ENCODE measurements around the gene B9D1. TPM values are rescaled to one million over a fixed set of nuclear protein-coding genes. Genes with fewer than 3 reads are reported as not detected.
"Not testable (repeated sequence)": the region's sequence is repeated elsewhere in the genome, so short reads cannot be mapped to it uniquely, and the experiment has no call there.

B9D1 gene
- total and polyA plus RNA-seq, 2 donors from 2014 or later = 32.1 to 67.5 TPM

DNA sequence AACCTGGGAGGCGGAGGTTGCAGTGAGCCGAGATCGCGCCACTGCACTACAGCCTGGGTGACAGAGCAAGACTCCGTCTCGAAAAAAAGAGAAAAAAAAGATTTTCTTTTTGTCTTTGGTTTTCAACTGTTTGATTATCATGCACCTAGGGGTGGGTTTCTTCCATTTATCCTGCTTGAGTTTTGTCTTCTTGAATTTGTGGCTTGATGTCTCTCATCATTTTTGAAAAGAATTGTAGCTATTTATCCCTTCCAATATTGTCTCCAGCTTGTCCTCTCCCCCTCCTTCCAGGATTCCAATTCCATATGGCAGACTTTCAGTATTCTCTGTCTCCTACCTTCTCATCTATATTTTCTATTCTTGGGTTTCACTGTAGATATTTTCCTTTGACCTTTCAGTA, 7.8 kb downstream of the B9D1 start:
- TF ChIP-seq, protein P1, sequence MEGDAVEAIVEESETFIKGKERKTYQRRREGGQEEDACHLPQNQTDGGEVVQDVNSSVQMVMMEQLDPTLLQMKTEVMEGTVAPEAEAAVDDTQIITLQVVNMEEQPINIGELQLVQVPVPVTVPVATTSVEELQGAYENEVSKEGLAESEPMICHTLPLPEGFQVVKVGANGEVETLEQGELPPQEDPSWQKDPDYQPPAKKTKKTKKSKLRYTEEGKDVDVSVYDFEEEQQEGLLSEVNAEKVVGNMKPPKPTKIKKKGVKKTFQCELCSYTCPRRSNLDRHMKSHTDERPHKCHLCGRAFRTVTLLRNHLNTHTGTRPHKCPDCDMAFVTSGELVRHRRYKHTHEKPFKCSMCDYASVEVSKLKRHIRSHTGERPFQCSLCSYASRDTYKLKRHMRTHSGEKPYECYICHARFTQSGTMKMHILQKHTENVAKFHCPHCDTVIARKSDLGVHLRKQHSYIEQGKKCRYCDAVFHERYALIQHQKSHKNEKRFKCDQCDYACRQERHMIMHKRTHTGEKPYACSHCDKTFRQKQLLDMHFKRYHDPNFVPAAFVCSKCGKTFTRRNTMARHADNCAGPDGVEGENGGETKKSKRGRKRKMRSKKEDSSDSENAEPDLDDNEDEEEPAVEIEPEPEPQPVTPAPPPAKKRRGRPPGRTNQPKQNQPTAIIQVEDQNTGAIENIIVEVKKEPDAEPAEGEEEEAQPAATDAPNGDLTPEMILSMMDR (IDR thresholded peaks at IDR 0.05; ENCODE audit: borderline replicate concordance, extremely low read depth, insufficient read depth) = no peak
- Histone ChIP-seq H3K9ac (ENCODE audit: low read length in 3 of 3) (no peak overlapping the region), H3K27ac (ENCODE audit: low read depth in 2 of 2, low read length in 2 of 2) (no peak overlapping the region), H3K4me3 (ENCODE audit: low read length in 3 of 3) (no peak overlapping the region), H3K9me3 (ENCODE audit: control insufficient read depth in 2 of 3, insufficient read depth in 1 of 3, low read length in 3 of 3) (no peaks in the 10 kb centered on the region), H3K36me3 (ENCODE audit: control insufficient read depth in 2 of 3, insufficient read depth in 3 of 3, low read length in 3 of 3) (peaks cover 0 to 10% (median 0%) of the 10 kb centered on the region in 3 donors), H3K27me3 (ENCODE audit: control insufficient read depth, insufficient read depth, low read length) (no peaks in the 10 kb centered on the region), H3K4me1 (ENCODE audit: control insufficient read depth in 2 of 3, insufficient read depth in 2 of 3, low read depth in 1 of 3, low read length in 3 of 3) (no peaks in the 10 kb centered on the region)
- intact Hi-C loops (cut with DNase I) = no loop called here
- DNase-seq (no peak), FAIRE-seq (no peak)

DNA sequence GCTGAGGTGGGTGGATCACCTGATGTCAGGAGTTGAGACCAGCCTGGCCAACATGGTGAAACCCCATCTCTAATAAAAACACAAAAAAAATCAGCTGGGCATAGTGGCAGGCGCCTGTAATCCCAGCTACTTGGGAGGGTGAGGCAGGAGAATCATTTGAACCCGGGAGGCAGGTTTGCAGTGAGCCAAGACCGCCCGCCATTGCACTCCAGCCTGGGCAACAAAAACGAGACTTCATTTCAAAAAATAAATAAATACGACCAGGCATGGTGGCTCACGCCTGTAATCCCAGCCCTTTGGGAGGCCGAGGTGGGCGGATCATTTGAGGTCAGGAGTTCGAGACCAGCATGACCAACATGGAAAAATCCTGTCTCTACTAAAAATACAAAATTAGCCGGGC, 9.1 kb downstream of the B9D1 start:
- intact Hi-C loops (cut with DNase I); H3K4me3 ChIP-seq (ENCODE audit: low read length in 3 of 3); H3K9me3 ChIP-seq (ENCODE audit: control insufficient read depth in 2 of 3, insufficient read depth in 1 of 3, low read length in 3 of 3); H3K4me1 ChIP-seq (ENCODE audit: control insufficient read depth in 2 of 3, insufficient read depth in 2 of 3, low read depth in 1 of 3, low read length in 3 of 3); H3K27ac ChIP-seq (ENCODE audit: low read depth in 2 of 2, low read length in 2 of 2); FAIRE-seq; H3K9ac ChIP-seq (ENCODE audit: low read length in 3 of 3); H3K27me3 ChIP-seq (ENCODE audit: control insufficient read depth, insufficient read depth, low read length); H3K36me3 ChIP-seq (ENCODE audit: control insufficient read depth in 2 of 3, insufficient read depth in 3 of 3, low read length in 3 of 3); DNase-seq: not testable (repeated sequence)

DNA sequence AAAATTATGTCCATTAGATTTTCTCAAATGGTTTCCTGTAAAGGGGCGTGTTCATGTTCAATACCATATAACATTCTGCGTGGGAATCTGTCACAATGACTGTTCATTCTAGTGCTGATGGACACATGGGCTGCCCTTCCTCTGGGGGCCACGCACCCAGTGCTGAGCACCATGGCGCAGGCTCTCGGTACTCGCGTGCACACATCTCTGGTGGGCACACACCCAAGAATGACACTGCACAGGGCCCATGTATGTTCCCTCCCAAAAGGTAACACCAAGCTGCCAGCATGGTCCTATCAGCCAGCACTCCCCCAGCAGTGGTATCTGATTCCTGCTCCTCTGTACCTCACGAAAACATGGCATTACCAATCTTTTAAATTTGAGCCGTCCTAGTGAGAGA, 13.7 kb downstream of the B9D1 start:
- Histone ChIP-seq H3K27ac (ENCODE audit: low read depth in 2 of 2, low read length in 2 of 2) (no peak overlapping the region), H3K9ac (ENCODE audit: low read length in 3 of 3) (no peak overlapping the region), H3K36me3 (ENCODE audit: control insufficient read depth in 2 of 3, insufficient read depth in 3 of 3, low read length in 3 of 3) (no peaks in the 10 kb centered on the region), H3K27me3 (ENCODE audit: control insufficient read depth, insufficient read depth, low read length) (no peaks in the 10 kb centered on the region), H3K4me3 (ENCODE audit: low read length in 3 of 3) (no peak overlapping the region), H3K4me1 (ENCODE audit: control insufficient read depth in 2 of 3, insufficient read depth in 2 of 3, low read depth in 1 of 3, low read length in 3 of 3) (peaks cover 0 to 5% (median 4%) of the 10 kb centered on the region in 3 donors), H3K9me3 (ENCODE audit: control insufficient read depth in 2 of 3, insufficient read depth in 1 of 3, low read length in 3 of 3) (no peaks in the 10 kb centered on the region)
- TF ChIP-seq, protein P1 (IDR thresholded peaks at IDR 0.05; ENCODE audit: borderline replicate concordance, extremely low read depth, insufficient read depth) = no peak
- intact Hi-C loops (cut with DNase I) = no loop called here
- DNase-seq (peak in 1 of 5 donors; percentile 21), FAIRE-seq (no peak)

DNA sequence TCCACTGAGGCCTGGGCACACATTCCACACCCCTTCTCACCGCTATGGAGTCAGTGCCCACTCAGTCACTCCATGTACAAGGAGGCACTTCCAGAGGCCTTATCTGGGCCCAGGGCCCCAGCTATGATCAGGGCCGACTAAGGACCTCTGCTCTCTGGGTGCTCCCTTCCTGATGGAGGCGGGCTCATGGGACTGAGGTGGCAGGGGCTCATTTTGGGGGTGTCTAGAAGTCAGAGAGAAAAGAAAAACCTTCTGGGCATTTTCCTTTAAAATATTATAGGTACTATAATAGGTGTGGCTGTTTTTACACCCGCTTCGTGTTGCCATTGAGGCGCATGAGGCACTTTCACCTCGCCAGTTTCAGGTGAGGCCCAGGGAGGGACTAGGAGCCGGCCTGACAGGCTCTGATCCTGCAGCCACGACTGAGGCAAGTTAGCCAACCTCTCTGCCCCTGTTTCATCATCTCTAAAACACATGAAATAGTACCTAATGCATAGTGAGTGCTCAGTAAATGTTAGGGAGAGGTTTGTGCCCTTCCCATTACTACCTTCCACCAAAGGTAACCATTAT, 14.4 kb downstream of the B9D1 start:
- Histone ChIP-seq H3K27ac (ENCODE audit: low read depth in 2 of 2, low read length in 2 of 2) (no peak overlapping the region), H3K4me3 (ENCODE audit: low read length in 3 of 3) (no peak overlapping the region), H3K36me3 (ENCODE audit: control insufficient read depth in 2 of 3, insufficient read depth in 3 of 3, low read length in 3 of 3) (no peaks in the 10 kb centered on the region), H3K9ac (ENCODE audit: low read length in 3 of 3) (no peak overlapping the region), H3K27me3 (ENCODE audit: control insufficient read depth, insufficient read depth, low read length) (no peaks in the 10 kb centered on the region), H3K4me1 (ENCODE audit: control insufficient read depth in 2 of 3, insufficient read depth in 2 of 3, low read depth in 1 of 3, low read length in 3 of 3) (peaks cover 0 to 5% (median 4%) of the 10 kb centered on the region in 3 donors), H3K9me3 (ENCODE audit: control insufficient read depth in 2 of 3, insufficient read depth in 1 of 3, low read length in 3 of 3) (no peaks in the 10 kb centered on the region)
- TF ChIP-seq, protein P1 (IDR thresholded peaks at IDR 0.05; ENCODE audit: borderline replicate concordance, extremely low read depth, insufficient read depth) = no peak
- DNase-seq (no peak), FAIRE-seq (no peak)
- intact Hi-C loops (cut with DNase I) = no loop called here
